IMR-90 (cell line): ENCODE data around the gene CALR3. TPM values are rescaled to one million over a fixed set of nuclear protein-coding genes. Genes with fewer than 3 reads are reported as not detected.
A peak's percentile ranks its signal among the peaks of the same experiment; 100 is the strongest.

Experiments used
- ATAC-seq: fragments of 200-7000 bp; cut with Tn5 transposase; 2 replicates; pipeline ENCODE4 v1.9.1; 2020; ENCODE audit warnings: low read depth, mild to moderate bottlenecking, moderate library complexity
- BruUV-seq: library from RNA; stranded (reverse); fragments of 400-500 nt; replicated peaks from 2 replicates; lab custom pipeline; 2021; lab: Mats Ljungman, UMichigan
- CTCF ChIA-PET: fragments of 300-600 bp; formaldehyde crosslinking; extraction: SDS; loops from one replicate; lab custom pipeline; 2021; ENCODE audit warnings: antibody characterized with exemption; lab: Yijun Ruan, JAX
- POLR2A ChIA-PET: fragments of 300-600 bp; sonication (Branson Sonifier 250); formaldehyde crosslinking; loops from one replicate; lab custom pipeline; 2022; ENCODE audit warnings: antibody characterized with exemption; ENCODE audit not compliant: unreplicated experiment; lab: Charles Lee
- DNase-seq: peaks from one replicate; pipeline ENCODE4 v3.0.0; 2013
- H2AFZ ChIP-seq: replicated peaks from 2 replicates; pipeline ENCODE3; 2013; ENCODE audit warnings: low read length, mild to moderate bottlenecking; ENCODE audit not compliant: poor library complexity
- H2AK5ac ChIP-seq: 2 replicates; pipeline ENCODE4 v1.6.1; 2013; ENCODE audit warnings: low read depth, low read length, inconsistent platforms
- H2AK9ac ChIP-seq: replicated peaks from 2 replicates; pipeline ENCODE3; 2013; ENCODE audit warnings: mild to moderate bottlenecking, low read depth, low read length, moderate library complexity; ENCODE audit not compliant: poor library complexity
- H2BK120ac ChIP-seq: 2 replicates; pipeline ENCODE4 v1.6.1; 2013; ENCODE audit warnings: low read depth, low read length, inconsistent platforms
- H2BK15ac ChIP-seq: 3 replicates; pipeline ENCODE4 v1.6.1; 2013; ENCODE audit warnings: low read depth, low read length, inconsistent platforms
- H2BK20ac ChIP-seq: 2 replicates; pipeline ENCODE4 v1.6.1; 2013; ENCODE audit warnings: low read depth, mild to moderate bottlenecking, inconsistent platforms, low read length, moderate library complexity
- H2BK5ac ChIP-seq: 2 replicates; pipeline ENCODE4 v1.6.1; 2013; ENCODE audit warnings: mild to moderate bottlenecking, low read depth, low read length, inconsistent platforms; ENCODE audit not compliant: poor library complexity, severe bottlenecking
- H3K14ac ChIP-seq: replicated peaks from 2 replicates; pipeline ENCODE4 v1.6.1; 2013; ENCODE audit warnings: low read depth, low read length, inconsistent platforms
- H3K18ac ChIP-seq: 2 replicates; pipeline ENCODE4 v1.6.1; 2013; ENCODE audit warnings: low read depth, low read length, control low read depth
- H3K23ac ChIP-seq: 2 replicates; pipeline ENCODE4 v1.6.1; 2013; ENCODE audit warnings: low read depth, low read length, inconsistent platforms
- H3K27ac ChIP-seq: 2 replicates; pipeline ENCODE4 v1.5.1; 2013; ENCODE audit warnings: mild to moderate bottlenecking, control low read depth, low read length; ENCODE audit not compliant: insufficient read depth
- H3K27me3 ChIP-seq: 2 replicates; pipeline ENCODE4 v1.6.1; 2013; ENCODE audit warnings: low read length; ENCODE audit not compliant: control insufficient read depth, insufficient read depth
- H3K36me3 ChIP-seq: 2 replicates; pipeline ENCODE4 v1.6.1; 2013; ENCODE audit warnings: low read length, mixed read lengths; ENCODE audit not compliant: control insufficient read depth, insufficient read depth
- H3K4ac ChIP-seq: 2 replicates; pipeline ENCODE4 v1.6.1; 2013; ENCODE audit warnings: low read depth, low read length, inconsistent platforms
- H3K4me1 ChIP-seq: 2 replicates; pipeline ENCODE4 v1.6.1; 2013; ENCODE audit warnings: low read length, mixed read lengths; ENCODE audit not compliant: control insufficient read depth, insufficient read depth
- H3K4me2 ChIP-seq: 2 replicates; pipeline ENCODE4 v1.6.1; 2013; ENCODE audit warnings: low read depth, mild to moderate bottlenecking, control low read depth, low read length, moderate library complexity
- H3K4me3 ChIP-seq: 2 replicates; pipeline ENCODE4 v1.5.1; 2013; ENCODE audit warnings: low read depth, mild to moderate bottlenecking, control low read depth, low read length, moderate library complexity; ENCODE audit not compliant: insufficient read depth
- H3K56ac ChIP-seq: 2 replicates; pipeline ENCODE4 v1.6.1; 2013; ENCODE audit warnings: low read length, inconsistent platforms; ENCODE audit not compliant: insufficient read depth; ENCODE audit errors: extremely low read depth
- H3K79me1 ChIP-seq, 2 experiments: 2 replicates each; pipeline ENCODE4 v1.6.1; 2013; ENCODE audit warnings: low read length in 2 of 2, inconsistent platforms in 1 of 2, low read depth in 1 of 2
- H3K9ac ChIP-seq: 2 replicates; pipeline ENCODE4 v1.6.1; 2013; ENCODE audit warnings: low read depth, low read length, control low read depth
- H3K9me1 ChIP-seq: 2 replicates; pipeline ENCODE4 v1.6.1; 2013; ENCODE audit warnings: low read length, inconsistent platforms; ENCODE audit not compliant: insufficient read depth
- H3K9me3 ChIP-seq: 2 replicates; pipeline ENCODE4 v1.6.1; 2013; ENCODE audit warnings: low read length; ENCODE audit not compliant: control insufficient read depth, insufficient read depth
- H4K20me1 ChIP-seq: 2 replicates; pipeline ENCODE4 v1.6.1; 2013; ENCODE audit warnings: low read length, inconsistent platforms; ENCODE audit not compliant: insufficient read depth
- H4K5ac ChIP-seq: 2 replicates; pipeline ENCODE4 v1.6.1; 2013; ENCODE audit warnings: mild to moderate bottlenecking, low read depth, low read length, control low read depth
- H4K8ac ChIP-seq, 2 experiments: 2 replicates each; pipeline ENCODE4 v1.6.1; 2013; ENCODE audit warnings: low read depth in 2 of 2, low read length in 2 of 2, control low read depth in 1 of 2, inconsistent platforms in 1 of 2
- H4K91ac ChIP-seq: 2 replicates; pipeline ENCODE4 v1.6.1; 2013; ENCODE audit warnings: low read depth, low read length, inconsistent platforms; ENCODE audit not compliant: insufficient read depth
- CEBPB ChIP-seq: IDR thresholded peaks from 2 replicates; pipeline ENCODE4 v1.6.1; 2012; ENCODE audit warnings: low read depth, low read length, improper control_type of control experiment
- NFE2L2 ChIP-seq: fragments of 150-350 bp; IDR thresholded peaks from 2 replicates; pipeline ENCODE4 v1.6.1; 2016; ENCODE audit warnings: low read depth, mild to moderate bottlenecking, low read length
- SMC3 ChIP-seq: fragments of 150-350 bp; IDR thresholded peaks from 2 replicates; pipeline ENCODE4 v1.6.1; 2016; ENCODE audit warnings: low read depth, mild to moderate bottlenecking, antibody characterized with exemption, low read length, moderate library complexity
- WGBS, 2 experiments: methylation state at CpG; one replicate each; pipeline versions ENCODE4 v1.1.5 to v1.1.7; 2013; ENCODE audit warnings: missing lambda C conversion rate in 2 of 2; ENCODE audit not compliant: insufficient read length in 1 of 2; ENCODE audit errors: extremely low coverage in 2 of 2; 5-methylcytosine and 5-hydroxymethylcytosine counted together
- dilution Hi-C: fragments of 300-500 bp; cut with HindIII; formaldehyde crosslinking; loops from one replicate; pipeline ENCODE4 v1.14.3; 2018; ENCODE audit warnings: low sequenced_read_pairs; ENCODE audit not compliant: unreplicated experiment
- in situ Hi-C: fragments of 300-500 bp; cut with MboI; formaldehyde crosslinking; loops from 3 replicates; pipeline ENCODE4 v1.14.3; 2019; ENCODE audit warnings: low sequenced_read_pairs, inconsistent platforms, mixed read lengths
- intact Hi-C: fragments of 100-400 bp; cut with micrococcal nuclease; formaldehyde crosslinking; loops from 2 replicates; pipeline ENCODE4 v1.10.0; 2022
- polyA plus RNA-seq, 3 experiments: library from polyadenylated mRNA; depleted of rRNA; stranded (reverse); fragments of >200 nt; gene quantifications; 2 replicates each; pipeline ENCODE4 v1.2.3, GENCODE V29; 2012; ENCODE audit warnings: low replicate concordance in 1 of 3
- total RNA-seq: library from RNA; depleted of rRNA; stranded (reverse); fragments of >200 nt; gene quantifications from 2 replicates; pipeline ENCODE4 v1.2.3, GENCODE V29; 2012
- TF ChIP-seq, protein P1 (sequence below): conservative IDR thresholded peaks from 2 replicates; pipeline ENCODE4 v1.5.1; 2012; ENCODE audit warnings: mild to moderate bottlenecking, low read depth, low read length, improper control_type of control experiment

Gene CALR3
- total and polyA plus RNA-seq, 2 of the 4 experiments (the other 2 are of a cell fraction), result not detected

GRCh38 chr19:16442386-16443276, 53.3 kb downstream of the CALR3 start:
- no peak overlapping the region for H2BK5ac ChIP-seq
- dilution Hi-C loops, result no loop called here
- no peak overlapping the region for H3K27ac ChIP-seq
- WGBS, 2 experiments, result 75% methylated on average over 5 of the region's 19 CpGs; no CpG with 5 or more reads in 1 of the 2 experiments
- H3K79me1 ChIP-seq, result peaks cover 21 to 57% of the 10 kb centered on the region in 2 experiments
- no peak overlapping the region for H4K8ac ChIP-seq
- no peak overlapping the region for H4K91ac ChIP-seq
- H3K4ac ChIP-seq, result no peak overlapping the region
- no peaks in the 10 kb centered on the region for H3K9me3 ChIP-seq
- no peak overlapping the region for H4K5ac ChIP-seq
- no peak overlapping the region for H2AFZ ChIP-seq
- H2AK9ac ChIP-seq, result peak overlapping the region; percentile 10
- H3K27me3 ChIP-seq, result no peaks in the 10 kb centered on the region
- CTCF ChIA-PET, result no interaction called here
- H3K4me3 ChIP-seq, result no peak overlapping the region
- TF ChIP-seq NFE2L2 (no peak), CEBPB (no peak), SMC3 (no peak)
- TF ChIP-seq, protein P1, sequence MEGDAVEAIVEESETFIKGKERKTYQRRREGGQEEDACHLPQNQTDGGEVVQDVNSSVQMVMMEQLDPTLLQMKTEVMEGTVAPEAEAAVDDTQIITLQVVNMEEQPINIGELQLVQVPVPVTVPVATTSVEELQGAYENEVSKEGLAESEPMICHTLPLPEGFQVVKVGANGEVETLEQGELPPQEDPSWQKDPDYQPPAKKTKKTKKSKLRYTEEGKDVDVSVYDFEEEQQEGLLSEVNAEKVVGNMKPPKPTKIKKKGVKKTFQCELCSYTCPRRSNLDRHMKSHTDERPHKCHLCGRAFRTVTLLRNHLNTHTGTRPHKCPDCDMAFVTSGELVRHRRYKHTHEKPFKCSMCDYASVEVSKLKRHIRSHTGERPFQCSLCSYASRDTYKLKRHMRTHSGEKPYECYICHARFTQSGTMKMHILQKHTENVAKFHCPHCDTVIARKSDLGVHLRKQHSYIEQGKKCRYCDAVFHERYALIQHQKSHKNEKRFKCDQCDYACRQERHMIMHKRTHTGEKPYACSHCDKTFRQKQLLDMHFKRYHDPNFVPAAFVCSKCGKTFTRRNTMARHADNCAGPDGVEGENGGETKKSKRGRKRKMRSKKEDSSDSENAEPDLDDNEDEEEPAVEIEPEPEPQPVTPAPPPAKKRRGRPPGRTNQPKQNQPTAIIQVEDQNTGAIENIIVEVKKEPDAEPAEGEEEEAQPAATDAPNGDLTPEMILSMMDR, result no peak
- H3K14ac ChIP-seq, result no peak overlapping the region
- no peak overlapping the region for H3K23ac ChIP-seq
- H2BK120ac ChIP-seq, result no peak overlapping the region
- H3K9me1 ChIP-seq, result peaks cover 25% of the 10 kb centered on the region
- H3K4me1 ChIP-seq, result peaks cover 12% of the 10 kb centered on the region
- H2BK15ac ChIP-seq, result no peak overlapping the region
- peaks cover 45% of the 10 kb centered on the region for H4K20me1 ChIP-seq
- intact Hi-C loops, result no loop called here
- in situ Hi-C loops, result no loop called here
- ATAC-seq, result no peak
- POLR2A ChIA-PET, result no interaction called here
- no peak overlapping the region for H2BK20ac ChIP-seq
- no peak overlapping the region for H3K18ac ChIP-seq
- BruUV-seq, result no TSS peak
- no peak overlapping the region for H3K9ac ChIP-seq
- no peak overlapping the region for H3K56ac ChIP-seq
- H3K4me2 ChIP-seq, result no peak overlapping the region
- no peak overlapping the region for H2AK5ac ChIP-seq
- no peak for DNase-seq
- peaks cover 9% of the 10 kb centered on the region for H3K36me3 ChIP-seq
